ENCODE measurements around the gene TARDBP.

DNA sequence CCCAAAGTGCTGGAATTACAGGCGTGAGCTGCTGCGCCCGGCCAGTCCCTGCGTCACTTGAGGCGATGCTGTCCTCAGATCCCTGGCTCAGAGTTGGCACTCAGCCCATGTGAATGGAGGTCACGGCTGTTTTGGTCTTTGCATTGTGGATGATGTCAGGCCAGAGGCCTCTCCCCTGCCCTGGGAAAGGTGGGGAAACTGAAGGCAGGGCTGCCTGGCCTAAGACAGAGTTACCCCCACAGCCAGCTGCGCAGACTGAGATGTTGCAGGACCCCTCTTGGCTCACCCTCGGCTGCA is 33.8 kb downstream of the TARDBP start:
- TF ChIP-seq CTCF (IDR thresholded peaks at IDR 0.05) (no peak), EZH2 (IDR thresholded peaks at IDR 0.05; ENCODE audit: borderline replicate concordance, insufficient read depth, low read depth, low read length, poor library complexity, severe bottlenecking) (no peak)
